Stimulated activated CD4-positive, alpha-beta T cell treated with anti-CD3 and anti-CD28 coated beads, Interleukin-15, amount 100 ng/mL, for 48 hours (primary cell): ENCODE results near the gene UBAP2.

Experiments
- DNase-seq, 2 donors: peaks; one replicate each; pipeline ENCODE4 v3.0.0-alpha.2; 2020; ENCODE audit warnings: low read depth in 2 of 2

UBAP2 gene

DNA sequence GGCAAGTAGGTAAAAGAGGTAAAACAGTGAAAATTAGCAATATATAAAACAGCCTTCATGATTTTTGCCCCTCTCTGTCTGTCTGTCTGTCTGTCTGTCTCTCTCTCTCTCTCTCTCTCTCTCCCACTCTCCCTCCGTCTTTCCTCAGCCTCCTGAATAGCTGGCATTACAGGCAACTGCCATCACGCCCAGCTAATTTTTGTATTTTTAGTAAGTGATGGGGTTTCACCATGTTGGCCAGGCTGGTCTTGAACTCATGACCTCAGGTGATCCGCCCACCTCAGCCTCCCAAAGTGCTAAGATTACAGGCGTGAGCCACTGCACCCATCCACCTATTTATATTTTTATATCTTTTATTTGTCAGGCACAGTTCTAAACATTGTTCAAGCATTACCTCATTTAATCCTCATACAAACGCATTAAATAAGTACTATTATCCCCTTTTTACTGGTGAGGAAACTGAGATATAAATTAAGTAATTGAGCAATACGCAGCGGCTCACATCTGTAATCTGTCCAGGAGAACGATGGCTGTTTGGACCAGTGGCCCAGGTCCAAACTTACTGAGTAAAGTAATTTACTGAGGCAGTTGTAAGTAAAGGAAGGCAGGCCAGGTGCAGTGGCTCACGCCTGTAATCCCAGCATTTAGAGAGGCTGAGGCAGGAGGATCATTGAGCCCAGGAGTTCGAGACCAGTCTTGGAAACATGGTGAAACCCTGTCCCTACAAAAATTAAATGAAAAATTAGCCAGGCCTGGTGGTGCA, 170.8 kb downstream of the UBAP2 start:
- no peak for DNase-seq
